Endothelial cell of umbilical vein (primary cell): Measurements from ENCODE around the gene MTG1. TPM values are rescaled to one million over a fixed set of nuclear protein-coding genes. Genes with fewer than 3 reads are reported as not detected.

Experiments
- Bru-seq: library from RNA; stranded (reverse); fragments of 400-500 nt; gene quantifications from one replicate; lab custom pipeline; 2021; lab: Mats Ljungman, UMichigan
- BruChase-seq, 2 experiments: library from RNA; stranded (reverse); fragments of 400-500 nt; gene quantifications; one replicate each; lab custom pipeline; 2021; lab: Mats Ljungman, UMichigan
- BruUV-seq: library from RNA; stranded (reverse); fragments of 400-500 nt; replicated peaks from 2 replicates; lab custom pipeline; 2021; lab: Mats Ljungman, UMichigan
- CTCF ChIA-PET: fragments of 300-600, 350-600 bp; sonication (Branson Sonifier 250); formaldehyde crosslinking; loops from one replicate; lab custom pipeline; 2021; ENCODE audit warnings: antibody characterized with exemption, inconsistent platforms; lab: Charles Lee
- POLR2A ChIA-PET: fragments of 300-600, 350-600 bp; sonication (Branson Sonifier 250); formaldehyde crosslinking; loops from one replicate; lab custom pipeline; 2021; ENCODE audit warnings: antibody characterized with exemption, inconsistent platforms; lab: Charles Lee
- DNase-seq: peaks from one replicate; pipeline ENCODE4 v3.0.0-alpha.2; 2011; ENCODE audit warnings: low read depth, low spot score
- FAIRE-seq: peaks from 2 replicates; lab custom pipeline; 2011; peaks lifted over from hg19 to GRCh38; lab: Jason Lieb, UNC
- H2AFZ ChIP-seq: 2 replicates; pipeline ENCODE4 v1.6.0; 2012; ENCODE audit warnings: low read depth, low read length, control low read depth, inconsistent platforms
- H3K27ac ChIP-seq: 2 replicates; pipeline ENCODE4 v1.5.1; 2011; ENCODE audit warnings: low read depth, mild to moderate bottlenecking, control low read depth, low read length, moderate library complexity; ENCODE audit not compliant: insufficient read depth
- H3K27me3 ChIP-seq, 2 experiments: 2 replicates each; pipeline versions ENCODE4 v1.6.0 to v1.6.1; 2011; ENCODE audit warnings: low read length in 2 of 2, mixed read lengths in 1 of 2; ENCODE audit not compliant: control insufficient read depth in 2 of 2, insufficient read depth in 2 of 2
- H3K36me3 ChIP-seq, 2 experiments: 2 replicates in 1 of 2; 3 replicates in 1 of 2; pipeline ENCODE4 v1.5.1; 2011; ENCODE audit warnings: low read length in 2 of 2, mild to moderate bottlenecking in 1 of 2, moderate library complexity in 1 of 2; ENCODE audit not compliant: control insufficient read depth in 2 of 2, insufficient read depth in 2 of 2; ENCODE audit errors: extremely low read depth in 1 of 2
- H3K4me1 ChIP-seq: 3 replicates; pipeline ENCODE4 v1.5.1; 2011; ENCODE audit warnings: mild to moderate bottlenecking, low read length; ENCODE audit not compliant: control insufficient read depth, insufficient read depth; ENCODE audit errors: extremely low read depth
- H3K4me2 ChIP-seq: 2 replicates; pipeline ENCODE4 v1.6.1; 2011; ENCODE audit warnings: low read length, control low read depth, mixed read lengths; ENCODE audit not compliant: insufficient read depth
- H3K4me3 ChIP-seq, 3 experiments: fragments of 200-600 bp in 1 of 3; sonication (generic), shearing (Covaris generic) in 1 of 3; replicated peaks in 1 of 3; 2 replicates each; pipeline ENCODE4 v1.5.1; 2011 to 2016; ENCODE audit warnings: control low read depth in 3 of 3, low read length in 3 of 3, mild to moderate bottlenecking in 2 of 3, inconsistent platforms in 1 of 3, low read depth in 1 of 3, moderate library complexity in 1 of 3; ENCODE audit not compliant: insufficient read depth in 1 of 3
- H3K79me2 ChIP-seq: 2 replicates; pipeline ENCODE4 v1.6.0; 2012; ENCODE audit warnings: low read length, inconsistent platforms; ENCODE audit not compliant: control insufficient read depth, insufficient read depth
- H3K9ac ChIP-seq: replicated peaks from 2 replicates; pipeline ENCODE3; 2011; ENCODE audit warnings: low read length, control low read depth; ENCODE audit not compliant: insufficient read depth; ENCODE audit errors: extremely low read depth
- H3K9me1 ChIP-seq: replicated peaks from 3 replicates; pipeline ENCODE4 v1.6.0; 2011; ENCODE audit warnings: mild to moderate bottlenecking, low read length; ENCODE audit not compliant: control insufficient read depth, insufficient read depth; ENCODE audit errors: extremely low read depth
- H3K9me3 ChIP-seq: replicated peaks from 2 replicates; pipeline ENCODE4 v1.5.1; 2012; ENCODE audit warnings: low read length, inconsistent platforms; ENCODE audit not compliant: control insufficient read depth, insufficient read depth
- H4K20me1 ChIP-seq: replicated peaks from 2 replicates; pipeline ENCODE3; 2011; ENCODE audit warnings: mild to moderate bottlenecking, low read length; ENCODE audit not compliant: control insufficient read depth, insufficient read depth; ENCODE audit errors: extremely low read depth
- CTCF ChIP-seq, 2 donors: IDR thresholded peaks; 1 replicate in 1 of 2; 2 replicates in 1 of 2; pipeline ENCODE4 v1.5.1; 2011; ENCODE audit warnings: low read length in 2 of 2, mild to moderate bottlenecking in 2 of 2, moderate library complexity in 2 of 2, control low read depth in 1 of 2, inconsistent platforms in 1 of 2, low read depth in 1 of 2; ENCODE audit not compliant: insufficient read depth in 1 of 2; ENCODE audit errors: extremely low read depth in 1 of 2
- EZH2 ChIP-seq: IDR thresholded peaks from 2 replicates; pipeline ENCODE4 v1.6.1; 2012; ENCODE audit warnings: borderline replicate concordance, low read depth, mild to moderate bottlenecking, moderate library complexity, low read length, inconsistent platforms; ENCODE audit not compliant: severe bottlenecking
- FOS ChIP-seq: IDR thresholded peaks from 2 replicates; pipeline ENCODE4 v1.6.1; 2011; ENCODE audit warnings: mild to moderate bottlenecking, low read length, moderate library complexity, borderline replicate concordance; ENCODE audit not compliant: insufficient read depth
- GATA2 ChIP-seq: IDR thresholded peaks from 2 replicates; pipeline ENCODE4 v1.7.0; 2011; ENCODE audit warnings: low read depth, mild to moderate bottlenecking, moderate library complexity, mixed read lengths, low read length; ENCODE audit not compliant: insufficient read length, insufficient read depth
- JUN ChIP-seq: IDR thresholded peaks from 2 replicates; pipeline ENCODE4 v1.6.1; 2011; ENCODE audit warnings: borderline replicate concordance, low read depth; ENCODE audit not compliant: insufficient read length, insufficient read depth
- MYC ChIP-seq: IDR thresholded peaks from one replicate; pipeline ENCODE4 v1.6.1; 2011; ENCODE audit warnings: mild to moderate bottlenecking, low read depth, low read length
- POLR2A ChIP-seq: IDR thresholded peaks from 2 replicates; pipeline ENCODE4 v1.6.1; 2012; ENCODE audit warnings: low read depth, mild to moderate bottlenecking, control low read depth, low read length
- POLR2AphosphoS5 ChIP-seq: IDR thresholded peaks from 2 replicates; pipeline ENCODE4 v1.6.1; 2012; ENCODE audit warnings: low read depth, mild to moderate bottlenecking, control low read depth, low read length, moderate library complexity; ENCODE audit not compliant: insufficient read depth
- dilution Hi-C: fragments of 300-500 bp; cut with MboI; formaldehyde crosslinking; loops from one replicate; pipeline ENCODE4 v1.15.0; 2019; ENCODE audit warnings: low sequenced_read_pairs; ENCODE audit not compliant: extremely low pct_ligation_motif_present
- intact Hi-C: fragments of 100-400 bp; cut with micrococcal nuclease; formaldehyde crosslinking; loops from one replicate; pipeline ENCODE4 v1.10.0; 2022
- long read RNA-seq: library from polyadenylated mRNA; stranded (forward); transcript quantifications from one replicate; pipeline ENCODE4 v2.0.0, GENCODE V29; 2021
- polyA minus RNA-seq, 3 experiments: library from RNA; depleted of rRNA, polyadenylated mRNA; stranded (reverse); fragments of >200 nt; gene quantifications; 1 replicate in 1 of 3; 2 replicates in 2 of 3; pipeline ENCODE4 v1.2.3, GENCODE V29; 2011
- polyA plus RNA-seq, 4 experiments: library from polyadenylated mRNA; depleted of rRNA in 3 of 4; stranded (reverse) in 3 of 4; unstranded in 1 of 4; fragments of >200 nt; gene quantifications; 2 replicates each; pipeline versions ENCODE4 v1.2.1 to v1.2.3, GENCODE V29; 2011 to 2012; ENCODE audit warnings: missing spikeins in 1 of 4
- total RNA-seq: library from RNA; stranded (reverse); gene quantifications from 2 replicates; pipeline ENCODE4 v1.2.3, GENCODE V29; 2021
- TF ChIP-seq, protein P1 (sequence below): IDR thresholded peaks from 2 replicates; pipeline ENCODE4 v1.6.1; 2011; ENCODE audit not compliant: insufficient read depth, insufficient read length

MTG1 gene, protein sequence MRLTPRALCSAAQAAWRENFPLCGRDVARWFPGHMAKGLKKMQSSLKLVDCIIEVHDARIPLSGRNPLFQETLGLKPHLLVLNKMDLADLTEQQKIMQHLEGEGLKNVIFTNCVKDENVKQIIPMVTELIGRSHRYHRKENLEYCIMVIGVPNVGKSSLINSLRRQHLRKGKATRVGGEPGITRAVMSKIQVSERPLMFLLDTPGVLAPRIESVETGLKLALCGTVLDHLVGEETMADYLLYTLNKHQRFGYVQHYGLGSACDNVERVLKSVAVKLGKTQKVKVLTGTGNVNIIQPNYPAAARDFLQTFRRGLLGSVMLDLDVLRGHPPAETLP
- 60.2 and 66.5 TPM in 2 replicates for total RNA-seq
- 83.4 and 91.6 TPM in 2 replicates for polyA plus RNA-seq
- 63.3 and 79.2 TPM in 2 replicates for polyA plus RNA-seq (2011; cell fraction: cytosol; rRNA removed)
- 199 and 209 TPM in 2 replicates for polyA plus RNA-seq (2011; cell fraction: nucleus; rRNA removed)
- 54.2 and 58.2 TPM in 2 replicates for polyA plus RNA-seq (2012)
- polyA minus RNA-seq = 49.8 and 55.6 TPM in 2 replicates
- 24.6 TPM for polyA minus RNA-seq (2011; cell fraction: cytosol; rRNA and poly(A)+ RNA removed)
- polyA minus RNA-seq (2011; cell fraction: nucleus; rRNA and poly(A)+ RNA removed) = 49.9 and 57.7 TPM in 2 replicates
- Bru-seq, nascent RNA = percentile 72 among the genes with signal in this experiment
- percentile 93 among the genes with signal in this experiment for BruChase-seq, experiment 1, labeled RNA remaining after a 6-hour chase
- BruChase-seq, experiment 2, labeled RNA remaining after a 2-hour chase = percentile 91 among the genes with signal in this experiment
- long read RNA-seq, transcript MTG1-201 (11 exons, 1,560 nt) = major isoform, 132 of 199 reads
- long read RNA-seq, transcript MTG1-205 (11 exons, 1,283 nt) = minor isoform, 13 of 199 reads
- long read RNA-seq, transcript MTG1-208 (6 exons, 693 nt) = minor isoform, 17 of 199 reads
- long read RNA-seq, partial matches to known transcripts = 8 of 199 reads
- long read RNA-seq, other reads (novel, unspliced or antisense) = 25 of 199 reads

DNA sequence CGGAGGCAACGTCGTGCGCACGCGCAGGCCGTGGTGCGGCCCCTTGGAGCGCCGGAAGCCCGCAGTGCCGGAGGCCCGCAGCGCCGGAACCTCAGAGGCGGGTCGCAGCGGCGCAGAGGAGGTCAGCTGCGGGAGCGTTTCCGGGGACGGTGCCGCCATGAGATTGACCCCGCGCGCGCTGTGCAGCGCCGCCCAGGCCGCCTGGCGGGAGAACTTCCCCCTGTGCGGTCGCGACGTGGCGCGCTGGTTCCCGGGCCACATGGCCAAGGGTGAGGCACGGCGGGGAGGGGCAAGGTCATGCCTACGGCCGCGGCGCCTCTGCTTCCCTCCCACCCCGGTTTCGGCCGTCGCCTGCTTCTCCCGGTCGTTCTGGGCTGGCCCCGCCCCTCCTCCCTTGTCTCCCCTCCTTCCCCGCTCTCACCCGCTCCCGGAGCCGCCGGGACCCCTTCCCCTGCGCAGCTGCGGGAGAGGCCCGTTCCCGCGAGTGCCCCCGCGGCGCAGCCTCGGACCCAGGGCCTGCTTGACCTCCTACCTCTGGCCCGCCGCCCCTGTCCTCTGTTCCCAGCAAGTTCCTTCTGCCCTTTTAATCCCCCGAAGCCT is at the start of gene MTG1:
Gene MTG1 (plus strand): TSS at position 94 of the 600 bp plus-strand sequence. CDS start 64 bp downstream, at position 158.
- peak; percentile 87 for FAIRE-seq
- Histone ChIP-seq H2AFZ (peak within 1 kb of the TSS; percentile 78), H3K27ac (peak within 1 kb of the TSS; percentile 12), H3K9me1 (no peaks in the 10 kb centered on the region), H3K79me2 (peaks cover 31% of the 10 kb centered on the region), H3K9ac (peak within 1 kb of the TSS; percentile 76), H3K9me3 (no peaks in the 10 kb centered on the region), H3K4me3 (peak within 1 kb of the TSS; percentile 46 to 83 (median 69)), H3K36me3 (peaks cover 6 to 7% of the 10 kb centered on the region in 2 experiments), H3K27me3 (no peaks in the 10 kb centered on the region), H3K4me1 (peaks cover 9% of the 10 kb centered on the region), H3K4me2 (peak within 1 kb of the TSS; percentile 73), H4K20me1 (no peaks in the 10 kb centered on the region)
- intact Hi-C loops (loop anchor here (1.0 to 5.0 kb wide), 4 partner anchors 16 to 87 kb away; partner anchors contain the start of genes ECHS1, TUBGCP2 and ZNF511), dilution Hi-C loops (no loop called here)
- no TSS peak for BruUV-seq
- peak; percentile 90 for DNase-seq
- TF ChIP-seq, protein P1, sequence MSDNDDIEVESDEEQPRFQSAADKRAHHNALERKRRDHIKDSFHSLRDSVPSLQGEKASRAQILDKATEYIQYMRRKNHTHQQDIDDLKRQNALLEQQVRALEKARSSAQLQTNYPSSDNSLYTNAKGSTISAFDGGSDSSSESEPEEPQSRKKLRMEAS = peak; percentile 51
- TF ChIP-seq JUN (no peak), POLR2A (peak; percentile 84), EZH2 (no peak), POLR2AphosphoS5 (peak; percentile 96), GATA2 (no peak), FOS (no peak), MYC (no peak), CTCF (IDR thresholded peaks at IDR 0.05; ENCODE audit: extremely low read depth in 1 of 2, insufficient read depth in 1 of 2, low read depth in 1 of 2, low read length in 2 of 2) (peak in 1 of 2 donors; percentile 9)
- CTCF ChIA-PET = no interaction called here
- POLR2A ChIA-PET = no interaction called here
